K562 (cell line): ENCODE data around the gene CLTB. TPM values are rescaled to one million over a fixed set of nuclear protein-coding genes. Genes with fewer than 3 reads are reported as not detected.

Experiments
- HMGXB4 ChIP-seq: sonication (generic); formaldehyde crosslinking; IDR thresholded peaks from 2 replicates; pipeline ENCODE4 v1.8.1; 2023; ENCODE audit warnings: mild to moderate bottlenecking, missing genetic modification reagents
- JUN ChIP-seq, 2 experiments: sonication (generic) in 1 of 2; formaldehyde crosslinking in 1 of 2; IDR thresholded peaks; 2 replicates each; pipeline versions ENCODE4 v1.6.1 to v1.8.0; 2012 to 2022; ENCODE audit warnings: borderline replicate concordance in 2 of 2, mild to moderate bottlenecking in 2 of 2, improper control_type of control experiment in 1 of 2, low read depth in 1 of 2, low read length in 1 of 2, missing genetic modification reagents in 1 of 2
- POLR2AphosphoS2 ChIP-seq: IDR thresholded peaks from 2 replicates; pipeline ENCODE4 v1.6.1; 2012; ENCODE audit warnings: low read length, improper control_type of control experiment
- TAF1 ChIP-seq: IDR thresholded peaks from 2 replicates; pipeline ENCODE4 v1.6.1; 2011; ENCODE audit warnings: mild to moderate bottlenecking, low read length, moderate library complexity; ENCODE audit not compliant: insufficient read depth, control insufficient read depth, severe bottlenecking; ENCODE audit errors: extremely low read depth
- ZFP30 ChIP-seq: fragments of 250-450 bp; sonication (Bioruptor Pico); IDR thresholded peaks from 2 replicates; pipeline ENCODE4 v1.8.0; 2022; ENCODE audit warnings: moderate library complexity, mild to moderate bottlenecking, inconsistent platforms, borderline replicate concordance
- ZKSCAN3 ChIP-seq: fragments of 250-450 bp; sonication (Bioruptor Pico); IDR thresholded peaks from 2 replicates; pipeline ENCODE4 v1.4.0; 2020
- ZNF586 ChIP-seq: fragments of 450-650 bp; formaldehyde crosslinking; conservative IDR thresholded peaks from 2 replicates; pipeline ENCODE4 v1.4.0; 2020; ENCODE audit warnings: mild to moderate bottlenecking, moderate library complexity
- ZNF639 ChIP-seq, 2 experiments: fragments of 200-800 bp in 1 of 2; sonication (Bioruptor generic) in 1 of 2; sonication (generic) in 1 of 2; formaldehyde crosslinking in 1 of 2; IDR thresholded peaks in 1 of 2; conservative IDR thresholded peaks in 1 of 2; 2 replicates each; pipeline versions ENCODE4 v1.5.0 to v1.6.1; 2016 to 2020; ENCODE audit warnings: missing compliant biosample characterization in 1 of 2, missing genetic modification characterization in 1 of 2, missing genetic modification reagents in 1 of 2
- ZNF644 ChIP-seq: fragments of 200-800 bp; sonication (Bioruptor generic); IDR thresholded peaks from 2 replicates; pipeline ENCODE4 v1.6.1; 2016; ENCODE audit warnings: low read depth, missing genetic modification characterization, missing compliant biosample characterization
- polyA plus RNA-seq, 8 experiments: library from polyadenylated mRNA; depleted of rRNA in 4 of 8; stranded (reverse) in 5 of 8; unstranded in 3 of 8; fragments of >200 nt; fragmentation: Nextera tagmentation in 2 of 8; fragmentation: Illumina TruSeq in 1 of 8; extraction: Ambion mirVana in 2 of 8; extraction: Trizol in 1 of 8; gene quantifications; 2 replicates each; pipeline versions ENCODE4 v1.2.1 to v1.2.3, GENCODE V29; 2011 to 2014; ENCODE audit warnings: inconsistent platforms in 1 of 8, missing spikeins in 1 of 8
- total RNA-seq, 7 experiments: library from RNA; depleted of rRNA in 6 of 7; stranded (reverse); fragments of >200 nt in 6 of 7; fragmentation: Illumina TruSeq in 2 of 7; extraction: Trizol in 2 of 7; gene quantifications; 2 replicates each; pipeline versions ENCODE4 v1.2.1 to v1.2.3, GENCODE V29; 2011 to 2021; ENCODE audit warnings: low replicate concordance in 1 of 7
- TF ChIP-seq, protein P1 (sequence below): sonication (generic); formaldehyde crosslinking; IDR thresholded peaks from 2 replicates; pipeline ENCODE4 v1.8.1; 2022; ENCODE audit warnings: missing genetic modification reagents
- TF ChIP-seq, protein P2 (sequence below), 2 experiments: fragments of 450-650 bp in 1 of 2; sonication (generic) in 1 of 2; formaldehyde crosslinking in 1 of 2; IDR thresholded peaks; 2 replicates each; pipeline versions ENCODE4 v1.7.1 to v1.9.0; 2016 to 2022; ENCODE audit warnings: inconsistent platforms in 1 of 2, mild to moderate bottlenecking in 1 of 2, missing genetic modification reagents in 1 of 2

The CLTB gene
- total and polyA plus RNA-seq, 9 of the 15 experiments (the other 6 are each of a cell fraction or from before 2014, with no cell fraction given), result 1.8 to 117 (median 39.0) TPM

- TF ChIP-seq, protein P1, sequence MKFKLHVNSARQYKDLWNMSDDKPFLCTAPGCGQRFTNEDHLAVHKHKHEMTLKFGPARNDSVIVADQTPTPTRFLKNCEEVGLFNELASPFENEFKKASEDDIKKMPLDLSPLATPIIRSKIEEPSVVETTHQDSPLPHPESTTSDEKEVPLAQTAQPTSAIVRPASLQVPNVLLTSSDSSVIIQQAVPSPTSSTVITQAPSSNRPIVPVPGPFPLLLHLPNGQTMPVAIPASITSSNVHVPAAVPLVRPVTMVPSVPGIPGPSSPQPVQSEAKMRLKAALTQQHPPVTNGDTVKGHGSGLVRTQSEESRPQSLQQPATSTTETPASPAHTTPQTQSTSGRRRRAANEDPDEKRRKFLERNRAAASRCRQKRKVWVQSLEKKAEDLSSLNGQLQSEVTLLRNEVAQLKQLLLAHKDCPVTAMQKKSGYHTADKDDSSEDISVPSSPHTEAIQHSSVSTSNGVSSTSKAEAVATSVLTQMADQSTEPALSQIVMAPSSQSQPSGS (CRISPR knock-in tag), result no peak
- TF ChIP-seq ZKSCAN3 (no peak), HMGXB4 (CRISPR knock-in tag) (no peak), ZNF639 (CRISPR knock-in tag; conservative IDR thresholded peaks at IDR 0.05 in 1 of 2, IDR thresholded peaks at IDR 0.05 in 1 of 2) (peak in 1 of 2 experiments; percentile 62; a peak in 1 of 4 replicates), ZNF644 (tag) (0 out of 2 replicates have a peak, but pooled peaks have one; percentile 54), TAF1 (peak; percentile 93), ZNF586 (no peak), ZFP30 (CRISPR knock-in tag) (no peak), JUN (IDR thresholded peaks at IDR 0.05; ENCODE audit: borderline replicate concordance, low read depth, low read length) (peak; percentile 83), JUN (CRISPR knock-in tag; IDR thresholded peaks at IDR 0.05; ENCODE audit: borderline replicate concordance) (no peak), POLR2AphosphoS2 (no peak)
- TF ChIP-seq, protein P2, sequence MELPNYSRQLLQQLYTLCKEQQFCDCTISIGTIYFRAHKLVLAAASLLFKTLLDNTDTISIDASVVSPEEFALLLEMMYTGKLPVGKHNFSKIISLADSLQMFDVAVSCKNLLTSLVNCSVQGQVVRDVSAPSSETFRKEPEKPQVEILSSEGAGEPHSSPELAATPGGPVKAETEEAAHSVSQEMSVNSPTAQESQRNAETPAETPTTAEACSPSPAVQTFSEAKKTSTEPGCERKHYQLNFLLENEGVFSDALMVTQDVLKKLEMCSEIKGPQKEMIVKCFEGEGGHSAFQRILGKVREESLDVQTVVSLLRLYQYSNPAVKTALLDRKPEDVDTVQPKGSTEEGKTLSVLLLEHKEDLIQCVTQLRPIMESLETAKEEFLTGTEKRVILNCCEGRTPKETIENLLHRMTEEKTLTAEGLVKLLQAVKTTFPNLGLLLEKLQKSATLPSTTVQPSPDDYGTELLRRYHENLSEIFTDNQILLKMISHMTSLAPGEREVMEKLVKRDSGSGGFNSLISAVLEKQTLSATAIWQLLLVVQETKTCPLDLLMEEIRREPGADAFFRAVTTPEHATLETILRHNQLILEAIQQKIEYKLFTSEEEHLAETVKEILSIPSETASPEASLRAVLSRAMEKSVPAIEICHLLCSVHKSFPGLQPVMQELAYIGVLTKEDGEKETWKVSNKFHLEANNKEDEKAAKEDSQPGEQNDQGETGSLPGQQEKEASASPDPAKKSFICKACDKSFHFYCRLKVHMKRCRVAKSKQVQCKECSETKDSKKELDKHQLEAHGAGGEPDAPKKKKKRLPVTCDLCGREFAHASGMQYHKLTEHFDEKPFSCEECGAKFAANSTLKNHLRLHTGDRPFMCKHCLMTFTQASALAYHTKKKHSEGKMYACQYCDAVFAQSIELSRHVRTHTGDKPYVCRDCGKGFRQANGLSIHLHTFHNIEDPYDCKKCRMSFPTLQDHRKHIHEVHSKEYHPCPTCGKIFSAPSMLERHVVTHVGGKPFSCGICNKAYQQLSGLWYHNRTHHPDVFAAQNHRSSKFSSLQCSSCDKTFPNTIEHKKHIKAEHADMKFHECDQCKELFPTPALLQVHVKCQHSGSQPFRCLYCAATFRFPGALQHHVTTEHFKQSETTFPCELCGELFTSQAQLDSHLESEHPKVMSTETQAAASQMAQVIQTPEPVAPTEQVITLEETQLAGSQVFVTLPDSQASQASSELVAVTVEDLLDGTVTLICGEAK (IDR thresholded peaks at IDR 0.05), result peak; percentile 95
- TF ChIP-seq, protein P2 (CRISPR knock-in tag; IDR thresholded peaks at IDR 0.05), result no peak
Measured at GRCh38 chr5:176447978-176448608, 31.8 kb upstream of the CLTB start, which contains the start of gene FAF2 (continued).
